GM21723 (cell line): ENCODE measurements around the gene ADSS1.
"Not testable (repeated sequence)": the region's sequence is repeated elsewhere in the genome, so short reads cannot be mapped to it uniquely, and the experiment has no call there.

Experiments
- ATAC-seq: cut with Tn5 transposase; IDR thresholded peaks from one replicate; pipeline ENCODE4 v1.9.1; 2021; ENCODE audit warnings: mild to moderate bottlenecking, moderate library complexity; ENCODE audit not compliant: unreplicated experiment

The ADSS1 gene

GRCh38 chr14:104745431-104745830 is 21.4 kb downstream of the ADSS1 start:
- no peak for ATAC-seq

DNA sequence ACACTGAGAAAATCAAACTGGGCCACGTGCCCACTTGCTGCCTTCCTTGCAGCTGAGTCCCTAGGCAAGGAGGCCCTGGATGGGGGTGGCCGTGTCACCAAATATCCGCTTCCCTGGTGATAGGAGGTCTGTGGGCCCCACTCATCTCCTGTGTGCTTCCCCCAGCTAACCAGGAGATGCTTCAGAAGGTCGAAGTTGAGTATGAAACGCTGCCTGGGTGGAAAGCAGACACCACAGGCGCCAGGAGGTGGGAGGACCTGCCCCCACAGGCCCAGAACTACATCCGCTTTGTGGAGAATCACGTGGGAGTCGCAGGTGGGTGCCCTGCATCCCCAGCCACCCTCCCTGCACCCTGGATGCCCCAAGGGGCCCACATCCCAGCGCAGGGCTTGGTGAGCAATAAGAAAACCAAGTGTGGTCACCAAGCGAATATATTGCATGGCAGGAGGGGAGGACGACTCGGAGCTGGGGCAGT is 22.1 kb downstream of the ADSS1 start:
- no peak for ATAC-seq

DNA sequence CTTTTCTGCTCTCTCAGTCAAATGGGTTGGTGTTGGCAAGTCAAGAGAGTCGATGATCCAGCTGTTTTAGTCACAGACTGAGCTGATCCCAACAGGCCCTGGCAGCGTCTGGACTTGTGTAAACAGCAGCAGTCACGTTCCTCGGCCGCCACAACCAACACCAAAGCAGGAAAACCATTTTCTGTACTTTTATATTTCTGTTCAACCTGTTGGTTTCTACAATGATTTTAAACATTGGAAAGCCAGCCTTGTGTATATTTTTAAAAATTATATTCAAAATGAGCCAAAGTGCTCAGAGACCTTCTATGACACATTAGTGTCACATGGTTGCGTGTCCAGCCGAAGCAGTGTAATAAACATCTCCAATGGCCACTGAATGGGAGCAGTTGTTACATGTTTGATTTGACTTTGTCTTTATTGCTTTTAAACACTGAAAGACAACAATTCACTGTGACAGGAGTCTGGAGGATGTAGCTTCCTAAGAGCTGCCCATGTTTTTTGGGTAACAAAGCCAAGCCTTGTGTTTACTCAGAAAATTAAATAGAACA is 23.0 kb downstream of the ADSS1 start:
- no peak for ATAC-seq

GRCh38 chr14:104747876-104748275 is 23.8 kb downstream of the ADSS1 start:
- no peak for ATAC-seq

GRCh38 chr14:104749111-104749649 is 25.2 kb downstream of the ADSS1 start:
- ATAC-seq: no peak

- ATAC-seq: no peak
Measured at GRCh38 chr14:104750056-104750752, 26.2 kb downstream of the ADSS1 start.

DNA sequence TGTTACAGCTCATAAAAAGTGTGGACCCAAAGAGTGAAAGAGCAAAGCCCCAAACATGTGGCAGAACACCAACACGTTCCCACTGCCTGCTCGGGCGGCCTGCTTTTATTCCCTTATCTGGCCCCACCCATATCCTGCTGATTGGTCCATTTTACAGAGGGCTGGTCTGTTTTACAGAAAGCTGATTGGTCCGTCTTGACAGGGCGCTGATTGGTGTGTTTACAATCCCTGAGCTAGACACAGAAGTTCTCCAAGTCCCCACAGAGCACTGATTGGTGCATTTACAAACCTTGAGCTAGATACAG is 26.7 kb downstream of the ADSS1 start:
- ATAC-seq: not testable (repeated sequence)

DNA sequence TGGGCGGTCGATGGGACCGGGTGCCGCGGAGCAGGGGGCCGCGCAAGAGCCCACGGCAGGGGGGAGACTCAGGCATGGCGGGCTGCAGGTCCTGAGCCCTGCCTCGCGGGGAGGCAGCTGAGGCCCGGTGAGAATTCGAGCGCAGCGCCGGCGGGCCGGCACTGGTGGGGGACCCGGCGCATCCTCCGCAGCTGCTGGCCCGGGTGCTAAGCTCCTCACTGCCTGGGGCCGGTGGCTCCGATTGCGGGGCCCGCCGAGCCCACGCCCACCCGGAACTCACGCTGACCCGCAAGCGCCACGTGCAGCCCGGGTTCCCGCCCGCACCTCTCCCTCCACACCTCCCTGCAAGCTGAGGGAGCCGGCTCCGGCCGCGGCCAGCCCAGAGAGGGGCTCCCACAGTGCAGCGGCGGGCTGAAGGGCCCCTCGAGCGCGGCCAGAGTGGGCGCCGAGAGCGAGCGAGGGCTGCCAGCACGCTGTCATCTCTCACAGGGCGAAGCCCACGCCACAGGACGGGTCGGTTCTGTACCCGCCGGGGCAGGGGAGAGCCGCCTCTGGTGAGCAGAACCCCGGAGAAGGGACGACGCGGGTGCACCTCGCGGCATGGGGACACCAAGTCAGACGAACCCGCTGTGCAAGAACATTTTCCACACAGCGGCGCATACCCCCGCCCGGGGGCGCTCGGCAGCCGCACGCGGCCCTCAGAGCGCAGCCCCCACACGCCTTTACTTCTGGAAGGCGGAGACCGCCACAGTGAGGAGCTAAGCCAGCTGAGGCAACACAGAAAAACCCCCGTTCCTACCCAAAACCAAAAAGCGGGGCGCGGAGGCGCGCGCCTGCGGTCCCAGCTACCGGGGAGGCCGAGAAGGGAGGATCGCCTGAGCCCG is 27.8 kb downstream of the ADSS1 start:
- no peak for ATAC-seq

- ATAC-seq: peak; percentile 80
Measured at GRCh38 chr14:104752423-104752734, 28.4 kb downstream of the ADSS1 start.

DNA sequence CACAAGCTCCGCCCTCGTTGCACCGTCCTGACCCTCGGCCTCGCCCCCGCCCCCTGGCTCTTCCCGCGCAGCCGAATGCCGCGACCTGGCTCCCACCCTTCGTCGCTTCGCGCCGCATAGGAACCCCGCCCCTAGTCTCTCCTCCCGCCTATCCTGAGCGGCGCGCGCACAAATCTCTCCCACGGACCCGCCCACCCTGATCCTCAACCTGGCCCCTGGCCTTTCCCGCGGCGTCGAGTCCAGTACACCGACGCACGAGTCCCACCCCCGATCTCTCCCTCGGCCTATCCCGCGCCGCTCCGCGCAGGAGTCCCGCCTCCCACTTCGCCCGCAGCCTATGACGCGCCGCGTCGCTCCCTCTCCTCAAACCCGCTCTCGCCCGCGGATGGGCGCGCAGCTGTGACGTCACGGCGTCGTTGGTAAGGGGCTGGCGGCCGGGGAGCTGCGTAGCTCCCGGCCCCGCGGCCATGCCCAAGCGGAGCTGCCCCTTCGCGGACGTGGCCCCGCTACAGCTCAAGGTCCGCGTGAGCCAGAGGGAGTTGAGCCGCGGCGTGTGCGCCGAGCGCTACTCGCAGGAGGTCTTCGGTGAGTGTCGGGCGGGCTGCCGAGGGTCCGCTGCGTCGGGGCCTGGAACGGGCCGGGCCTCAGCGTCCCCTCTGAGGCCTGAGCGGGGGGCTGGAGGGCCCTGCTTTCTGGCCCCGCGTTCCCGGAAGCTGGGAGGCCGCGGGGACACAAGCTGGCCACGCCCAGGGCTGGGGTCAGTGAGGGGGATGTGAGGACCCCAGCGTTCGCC is 28.9 kb downstream of the ADSS1 start, which contains the start of gene SIVA1:
SIVA1 (plus strand) TSS at position 413 of the 793 bp plus-strand sequence; CDS start at position 468, 55 bp downstream.
- peak; percentile 92 for ATAC-seq

- no peak for ATAC-seq
Measured at GRCh38 chr14:104753528-104754212, 29.6 kb downstream of the ADSS1 start.

- no peak for ATAC-seq
Measured at GRCh38 chr14:104754213-104754851, 30.3 kb downstream of the ADSS1 start.

DNA sequence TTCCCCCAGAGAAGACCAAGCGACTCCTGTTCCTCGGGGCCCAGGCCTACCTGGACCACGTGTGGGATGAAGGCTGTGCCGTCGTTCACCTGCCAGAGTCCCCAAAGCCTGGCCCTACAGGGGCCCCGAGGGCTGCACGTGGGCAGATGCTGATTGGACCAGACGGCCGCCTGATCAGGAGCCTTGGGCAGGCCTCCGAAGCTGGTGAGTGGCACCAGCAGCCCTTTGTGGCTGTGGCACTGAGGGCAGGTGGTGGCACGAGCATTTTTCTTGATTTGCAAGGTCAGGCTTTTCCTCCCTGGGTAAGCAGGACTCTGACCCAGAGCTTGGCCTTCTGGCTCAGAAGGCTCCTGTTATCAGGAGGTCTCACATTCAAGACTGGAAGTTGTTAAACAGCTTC is 31.6 kb downstream of the ADSS1 start:
- ATAC-seq: no peak

GRCh38 chr14:104756477-104757237 is 32.6 kb downstream of the ADSS1 start:
- ATAC-seq: no peak

DNA sequence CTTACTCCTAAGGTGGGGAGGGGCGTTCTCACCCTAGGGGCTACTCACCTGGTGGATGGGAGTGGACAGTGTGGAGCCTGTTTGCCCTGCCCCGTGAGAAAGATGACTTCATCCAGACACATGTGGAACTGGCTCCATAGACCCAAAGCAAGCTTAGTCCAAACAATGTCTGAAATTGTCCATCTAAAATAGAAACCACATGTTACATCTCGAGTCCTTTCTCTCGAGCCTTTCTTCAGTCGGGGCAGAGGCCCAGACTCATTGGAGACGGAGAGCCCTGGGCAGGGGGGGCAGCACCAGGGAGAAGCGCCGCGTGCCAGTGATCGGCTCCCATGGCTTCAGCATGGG is 33.2 kb downstream of the ADSS1 start:
- ATAC-seq: no peak

- no peak for ATAC-seq
Measured at GRCh38 chr14:104757681-104758392, 33.8 kb downstream of the ADSS1 start.

GRCh38 chr14:104758981-104759969 is 35.2 kb downstream of the ADSS1 start:
- no peak for ATAC-seq
